ENCODE measurements around the gene MICB. TPM values are rescaled to one million over a fixed set of nuclear protein-coding genes. Genes with fewer than 3 reads are reported as not detected.

Gene MICB
- total RNA-seq, 2 experiments from 2014 or later = 14.3 to 14.7 TPM

DNA sequence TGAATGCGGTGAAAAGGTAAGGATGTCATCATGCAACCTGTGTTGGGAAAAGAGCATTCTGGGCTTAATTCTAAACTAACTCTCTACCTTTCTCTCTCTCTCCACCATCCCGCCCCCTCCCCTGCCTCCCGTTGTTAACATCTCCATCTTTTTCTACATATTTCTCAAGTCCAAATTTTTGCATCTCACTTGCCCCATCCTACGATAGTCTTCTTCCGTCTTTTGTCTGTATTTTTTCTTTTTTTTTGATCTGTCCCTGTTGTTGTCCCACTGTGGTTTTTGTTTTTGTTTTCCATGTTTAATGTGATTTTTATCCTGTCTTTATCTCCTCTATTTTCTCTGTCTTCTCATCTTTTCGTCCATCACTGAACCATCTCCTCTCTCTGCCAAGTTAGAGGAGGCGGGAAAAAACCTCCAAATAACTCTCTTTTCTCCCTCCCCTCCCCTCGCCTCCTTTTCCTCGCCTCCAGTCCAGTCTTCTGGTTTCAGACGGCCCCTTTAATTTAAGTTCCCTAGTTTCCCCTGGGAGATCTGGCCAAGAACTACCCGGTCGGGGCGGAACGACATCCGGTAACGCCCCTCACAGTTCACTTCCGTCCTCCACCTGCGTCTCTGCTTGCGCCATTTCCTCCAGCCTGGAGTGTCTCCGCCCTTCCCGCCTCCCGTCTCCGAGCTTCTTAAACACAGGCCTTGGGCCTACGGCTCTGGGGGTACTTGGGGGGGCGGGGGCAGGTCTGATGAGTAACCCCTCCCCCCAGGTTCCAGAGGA, 49.2 kb downstream of the MICB start, which contains the start of gene NFKBIL1:
TSS of gene NFKBIL1 (plus strand) at position 651 of the 769 bp plus-strand sequence. CDS start at position 738, 87 bp downstream.
- Mint-ChIP-seq H3K9me3 (no peaks in the 10 kb centered on the region), H3K36me3 (ENCODE audit: low read depth) (peaks cover 7% of the 10 kb centered on the region), H3K27me3 (no peaks in the 10 kb centered on the region), H3K4me3 (peak within 1 kb of the TSS; percentile 86), H3K27ac (peak within 1 kb of the TSS; percentile 84), H3K4me1 (ENCODE audit: low read depth) (peaks cover 41% of the 10 kb centered on the region)
- intact Hi-C loops (cut with DNase I, micrococcal nuclease) = loop anchor here (1.0 to 5.0 kb wide), 6 partner anchors 33 to 350 kb away; partner anchors contain the start of genes BAG6 (in 1 of the 2), EHMT2 (in 1 of the 2) and PRRC2A (in 1 of the 2)
- H3K4me3 ChIP-seq (ENCODE audit: low read length) = peak within 1 kb of the TSS; percentile 62
- peaks cover 8% of the 10 kb centered on the region for H3K36me3 ChIP-seq (ENCODE audit: insufficient read depth, low read length)
- peak within 1 kb of the TSS; percentile 72 to 89 for H3K27ac ChIP-seq (ENCODE audit: low read depth in 1 of 2, low read length in 2 of 2)
- ChIA-PET CTCF (interaction anchor here (0.6 to 11.8 kb wide), 11 partner anchors 9 to 921 kb away, joined by 3 to 284 read pairs (median 4); partner anchors contain the start of genes LST1, LTB, NCR3 and TNF), POLR2A (interaction anchor here (0.6 to 8.1 kb wide), 11 partner anchors 12 to 275 kb away, joined by 3 to 220 read pairs (median 5); partner anchors contain the start of genes ABHD16A, BAG6, HSPA1A and HSPA1L)
- no peaks in the 10 kb centered on the region for H3K27me3 ChIP-seq (ENCODE audit: control insufficient read depth in 1 of 2, insufficient read depth in 2 of 2, low read length in 2 of 2)
- peak; percentile 74 to 95 (median 84) for DNase-seq
- peak; percentile 78 for ATAC-seq (ENCODE audit: poor library complexity)
- TF ChIP-seq, protein P1, sequence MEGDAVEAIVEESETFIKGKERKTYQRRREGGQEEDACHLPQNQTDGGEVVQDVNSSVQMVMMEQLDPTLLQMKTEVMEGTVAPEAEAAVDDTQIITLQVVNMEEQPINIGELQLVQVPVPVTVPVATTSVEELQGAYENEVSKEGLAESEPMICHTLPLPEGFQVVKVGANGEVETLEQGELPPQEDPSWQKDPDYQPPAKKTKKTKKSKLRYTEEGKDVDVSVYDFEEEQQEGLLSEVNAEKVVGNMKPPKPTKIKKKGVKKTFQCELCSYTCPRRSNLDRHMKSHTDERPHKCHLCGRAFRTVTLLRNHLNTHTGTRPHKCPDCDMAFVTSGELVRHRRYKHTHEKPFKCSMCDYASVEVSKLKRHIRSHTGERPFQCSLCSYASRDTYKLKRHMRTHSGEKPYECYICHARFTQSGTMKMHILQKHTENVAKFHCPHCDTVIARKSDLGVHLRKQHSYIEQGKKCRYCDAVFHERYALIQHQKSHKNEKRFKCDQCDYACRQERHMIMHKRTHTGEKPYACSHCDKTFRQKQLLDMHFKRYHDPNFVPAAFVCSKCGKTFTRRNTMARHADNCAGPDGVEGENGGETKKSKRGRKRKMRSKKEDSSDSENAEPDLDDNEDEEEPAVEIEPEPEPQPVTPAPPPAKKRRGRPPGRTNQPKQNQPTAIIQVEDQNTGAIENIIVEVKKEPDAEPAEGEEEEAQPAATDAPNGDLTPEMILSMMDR (IDR thresholded peaks at IDR 0.05) = peak; percentile 21
- no peaks in the 10 kb centered on the region for H3K9me3 ChIP-seq (ENCODE audit: control insufficient read depth in 1 of 2, insufficient read depth in 1 of 2, low read length in 2 of 2)
- peaks cover 47% of the 10 kb centered on the region for H3K4me1 ChIP-seq (ENCODE audit: insufficient read depth, low read length)

DNA sequence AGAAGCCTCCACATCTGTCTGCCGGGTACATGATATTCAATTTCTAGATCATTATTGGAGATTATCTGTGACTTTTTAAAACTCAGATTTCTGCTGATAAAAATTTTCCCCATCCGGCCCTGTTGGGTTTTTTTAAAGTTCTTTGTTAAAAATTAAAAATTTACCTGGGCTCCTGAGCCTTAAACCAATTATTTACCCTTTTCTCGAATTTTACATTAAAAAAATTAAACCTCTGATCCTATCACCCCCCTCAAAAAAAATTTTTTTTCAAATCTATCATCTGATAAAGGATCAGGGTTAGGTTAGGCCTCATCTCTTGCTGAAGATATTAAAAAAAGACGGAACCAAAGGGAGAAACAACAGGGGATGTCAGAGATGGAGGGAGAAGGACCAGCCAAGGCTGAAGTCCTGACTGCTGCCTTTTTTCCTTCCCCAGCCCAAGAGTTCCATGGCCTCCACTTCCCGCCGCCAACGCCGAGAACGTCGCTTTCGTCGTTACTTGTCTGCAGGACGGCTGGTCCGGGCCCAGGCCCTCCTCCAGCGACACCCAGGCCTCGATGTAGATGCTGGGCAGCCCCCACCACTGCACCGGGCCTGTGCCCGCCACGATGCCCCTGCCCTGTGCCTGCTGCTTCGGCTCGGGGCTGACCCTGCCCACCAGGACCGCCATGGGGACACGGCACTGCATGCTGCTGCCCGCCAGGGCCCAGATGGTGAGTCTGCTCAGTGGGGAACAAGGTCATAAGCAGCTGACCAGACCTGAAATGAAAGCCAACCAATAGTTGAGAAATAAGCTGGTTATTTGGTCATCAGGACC, 50.0 kb downstream of the MICB start:
- Mint-ChIP-seq H3K9me3 (no peaks in the 10 kb centered on the region), H3K36me3 (ENCODE audit: low read depth) (peaks cover 6% of the 10 kb centered on the region), H3K4me3 (peak overlapping the region; percentile 86), H3K4me1 (ENCODE audit: low read depth) (peaks cover 34% of the 10 kb centered on the region), H3K27ac (peak overlapping the region; percentile 84), H3K27me3 (no peaks in the 10 kb centered on the region)
- ChIA-PET CTCF (interaction anchor here (0.5 to 11.8 kb wide), 5 partner anchors 17 to 922 kb away, joined by 3 to 284 read pairs (median 4); partner anchors contain the start of genes LTB, MUCL3, NCR3 and TNF), POLR2A (interaction anchor here (0.6 to 8.1 kb wide), 9 partner anchors 11 to 267 kb away, joined by 3 to 220 read pairs (median 5); partner anchors contain the start of genes ABHD16A, BAG6, HSPA1A and HSPA1L)
- H3K27me3 ChIP-seq (ENCODE audit: control insufficient read depth in 1 of 2, insufficient read depth in 2 of 2, low read length in 2 of 2) = no peaks in the 10 kb centered on the region
- intact Hi-C loops (cut with DNase I, micrococcal nuclease) = loop anchor here (1.0 to 5.0 kb wide), 5 partner anchors 32 to 349 kb away; partner anchors contain the start of genes BAG6 (in 1 of the 2), EHMT2 (in 1 of the 2) and PRRC2A (in 1 of the 2)
- ATAC-seq (ENCODE audit: poor library complexity) (no peak), DNase-seq (peak in 1 of 14 experiments; percentile 49)
- H3K36me3 ChIP-seq (ENCODE audit: insufficient read depth, low read length) = peaks cover 8% of the 10 kb centered on the region
- H3K4me1 ChIP-seq (ENCODE audit: insufficient read depth, low read length) = peaks cover 39% of the 10 kb centered on the region
- TF ChIP-seq, protein P1 (IDR thresholded peaks at IDR 0.05) = no peak
- peak overlapping the region; percentile 62 for H3K4me3 ChIP-seq (ENCODE audit: low read length)
- no peaks in the 10 kb centered on the region for H3K9me3 ChIP-seq (ENCODE audit: control insufficient read depth in 1 of 2, insufficient read depth in 1 of 2, low read length in 2 of 2)
- peak overlapping the region; percentile 72 to 89 for H3K27ac ChIP-seq (ENCODE audit: low read depth in 1 of 2, low read length in 2 of 2)

DNA sequence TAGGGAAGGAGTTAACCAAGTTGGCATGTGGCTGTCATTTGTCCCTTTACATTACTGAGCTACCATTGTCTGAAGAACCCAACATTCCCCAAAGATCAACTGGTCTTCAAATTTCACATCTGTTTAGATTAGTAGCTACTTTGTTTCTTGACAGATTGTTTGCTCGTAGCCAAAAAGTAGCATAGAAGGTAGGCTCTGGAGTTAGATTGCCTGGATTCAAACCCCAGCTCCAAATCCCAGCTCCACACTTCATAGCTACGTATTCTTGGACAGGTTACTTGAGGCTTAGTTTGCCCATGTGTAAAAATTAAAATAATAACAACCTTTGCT, 50.6 kb downstream of the MICB start:
- H3K4me1 Mint-ChIP-seq (ENCODE audit: low read depth) = peaks cover 29% of the 10 kb centered on the region

More for the DNA sequence above, 50.6 kb downstream of the MICB start:
- ChIA-PET CTCF (interaction anchor here (0.5 to 11.8 kb wide), 3 partner anchors 30 to 607 kb away, joined by 3 to 284 read pairs (median 169); partner anchors contain the start of genes LTB, MUCL3, NCR3 and TNF), POLR2A (interaction anchor here (2.4 to 8.1 kb wide), 4 partner anchors 10 to 103 kb away, joined by 10 to 220 read pairs (median 66); partner anchors contain the start of genes BAG6, LST1, LTB and TNF)
- peak overlapping the region; percentile 72 to 89 for H3K27ac ChIP-seq (ENCODE audit: low read depth in 1 of 2, low read length in 2 of 2)
- no peak overlapping the region for H3K4me3 Mint-ChIP-seq
- TF ChIP-seq, protein P1 (IDR thresholded peaks at IDR 0.05) = no peak
- H3K27me3 Mint-ChIP-seq = no peaks in the 10 kb centered on the region
- no peak for ATAC-seq (ENCODE audit: poor library complexity)
- H3K9me3 ChIP-seq (ENCODE audit: control insufficient read depth in 1 of 2, insufficient read depth in 1 of 2, low read length in 2 of 2) = no peaks in the 10 kb centered on the region
- intact Hi-C loops (cut with DNase I, micrococcal nuclease) = loop anchor here in 1 of 2 experiments (5.0 kb wide), 2 partner anchors 104 to 349 kb away; partner anchors contain the start of genes BAG6 and EHMT2
- H3K27me3 ChIP-seq (ENCODE audit: control insufficient read depth in 1 of 2, insufficient read depth in 2 of 2, low read length in 2 of 2) = no peaks in the 10 kb centered on the region
- H3K36me3 Mint-ChIP-seq (ENCODE audit: low read depth) = peaks cover 6% of the 10 kb centered on the region
- H3K36me3 ChIP-seq (ENCODE audit: insufficient read depth, low read length) = peaks cover 8% of the 10 kb centered on the region
- H3K9me3 Mint-ChIP-seq = no peaks in the 10 kb centered on the region
- peaks cover 36% of the 10 kb centered on the region for H3K4me1 ChIP-seq (ENCODE audit: insufficient read depth, low read length)
- DNase-seq = no peak
- no peak overlapping the region for H3K4me3 ChIP-seq (ENCODE audit: low read length)
- H3K27ac Mint-ChIP-seq = peak overlapping the region; percentile 84

Measured in CD4-positive, alpha-beta T cell (primary cell).